BJ (cell line): ENCODE measurements around the gene MATN4. TPM values are rescaled to one million over a fixed set of nuclear protein-coding genes. Genes with fewer than 3 reads are reported as not detected.
A peak's percentile ranks its signal among the peaks of the same experiment; 100 is the strongest.

ENCODE experiments used
- CTCF ChIA-PET: fragments of 350-600 bp; formaldehyde crosslinking; extraction: SDS; loops from one replicate; lab custom pipeline; 2021; ENCODE audit warnings: antibody characterized with exemption, inconsistent platforms; lab: Yijun Ruan, JAX
- POLR2A ChIA-PET: fragments of 300-600 bp; sonication (Branson Sonifier 250); formaldehyde crosslinking; extraction: SDS; loops from one replicate; lab custom pipeline; 2021; ENCODE audit warnings: antibody characterized with exemption; lab: Charles Lee
- DNase-seq: peaks from one replicate; pipeline ENCODE4 v3.0.0-alpha.2; 2011; ENCODE audit warnings: low read depth
- H3K27me3 ChIP-seq: 2 replicates; pipeline ENCODE4 v1.6.0; 2011; ENCODE audit warnings: low read length; ENCODE audit not compliant: control insufficient read depth, insufficient read depth
- H3K36me3 ChIP-seq: 2 replicates; pipeline ENCODE4 v1.5.1; 2011; ENCODE audit warnings: low read length; ENCODE audit not compliant: control insufficient read depth, insufficient read depth
- H3K4me3 ChIP-seq: 2 replicates; pipeline ENCODE4 v1.5.1; 2011; ENCODE audit warnings: low read depth, mild to moderate bottlenecking, control low read depth, low read length
- CTCF ChIP-seq: IDR thresholded peaks from 2 replicates; pipeline ENCODE4 v1.5.1; 2011; ENCODE audit warnings: low read depth, mild to moderate bottlenecking, control low read depth, inconsistent platforms, low read length, moderate library complexity; ENCODE audit not compliant: insufficient read depth
- polyA plus RNA-seq: library from polyadenylated mRNA; depleted of rRNA; stranded (reverse); fragments of >200 nt; gene quantifications from 2 replicates; pipeline ENCODE4 v1.2.3, GENCODE V29; 2011

Gene MATN4
- polyA plus RNA-seq, 1 experiment: 0.06 TPM

DNA sequence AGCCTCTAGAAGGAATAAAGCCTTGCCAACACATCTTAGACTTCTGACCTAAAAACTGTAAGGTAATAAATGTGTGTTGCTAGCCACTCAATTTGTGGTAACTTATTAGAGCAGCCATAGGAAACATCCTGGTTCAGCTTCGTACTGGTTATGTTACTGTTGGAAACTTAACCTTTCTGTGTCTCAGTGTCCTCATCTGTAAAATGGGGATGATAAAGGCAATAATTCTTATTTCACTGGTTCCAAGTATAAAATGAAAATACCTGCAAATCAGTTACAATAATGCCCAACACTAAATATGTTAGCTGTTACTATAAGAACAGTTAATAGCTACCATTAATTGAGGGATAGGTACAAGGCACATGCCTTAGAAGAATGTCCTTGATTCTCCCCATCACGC is 15.8 kb downstream of the MATN4 start:
- Histone ChIP-seq H3K27me3 (no peaks in the 10 kb centered on the region; the same call in 1 of the 2 replicates), H3K4me3 (no peak overlapping the region), H3K36me3 (no peaks in the 10 kb centered on the region)
- DNase-seq: no peak
- ChIA-PET POLR2A (no interaction called here), CTCF (interaction anchor here (1.2 to 8.9 kb wide), 20 partner anchors 9 to 545 kb away, joined by 3 to 78 read pairs (median 8); partner anchors contain the start of gene KCNS1)
- TF ChIP-seq CTCF: no peak

DNA sequence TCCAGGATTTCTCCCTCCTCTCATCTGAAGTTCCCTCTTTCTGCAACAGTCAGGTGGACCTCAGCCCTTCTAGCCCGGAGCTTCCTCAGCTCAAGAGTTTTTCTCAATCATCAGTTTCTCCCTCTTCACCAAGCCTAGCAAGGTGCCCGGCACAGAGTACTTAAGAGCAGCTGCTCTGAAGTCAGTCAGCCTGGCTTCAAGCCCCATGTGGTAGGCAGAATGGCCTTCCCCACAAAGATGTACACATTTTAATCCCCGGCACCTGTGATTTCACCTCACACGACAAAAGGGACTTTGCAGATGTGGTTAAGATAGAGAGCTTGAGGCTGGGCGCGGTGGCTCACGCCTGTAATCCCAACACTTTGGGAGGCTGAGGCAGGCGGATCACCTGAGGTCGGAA is 16.6 kb downstream of the MATN4 start:
- CTCF ChIA-PET: interaction anchor here (0.8 to 8.9 kb wide), 31 partner anchors 8 to 545 kb away, joined by 3 to 78 read pairs (median 5); partner anchors contain the start of genes KCNS1, MATN4 and PABPC1L
- DNase-seq: no peak
- POLR2A ChIA-PET: no interaction called here
- TF ChIP-seq CTCF: no peak
- Histone ChIP-seq H3K36me3 (no peaks in the 10 kb centered on the region), H3K27me3 (no peaks in the 10 kb centered on the region; the same call in 1 of the 2 replicates), H3K4me3 (no peak overlapping the region)

GRCh38 chr20:45290677-45291355 is 17.3 kb downstream of the MATN4 start:
- no peak for DNase-seq
- Histone ChIP-seq H3K27me3 (no peaks in the 10 kb centered on the region; the same call in 1 of the 2 replicates), H3K4me3 (no peak overlapping the region), H3K36me3 (no peaks in the 10 kb centered on the region)
- CTCF ChIA-PET: interaction anchor here (0.6 to 8.9 kb wide), 41 partner anchors 8 to 544 kb away, joined by 3 to 78 read pairs (median 4); partner anchors contain the start of genes KCNS1, MATN4 and PABPC1L
- peak; percentile 88 for TF ChIP-seq CTCF
- POLR2A ChIA-PET: no interaction called here

DNA sequence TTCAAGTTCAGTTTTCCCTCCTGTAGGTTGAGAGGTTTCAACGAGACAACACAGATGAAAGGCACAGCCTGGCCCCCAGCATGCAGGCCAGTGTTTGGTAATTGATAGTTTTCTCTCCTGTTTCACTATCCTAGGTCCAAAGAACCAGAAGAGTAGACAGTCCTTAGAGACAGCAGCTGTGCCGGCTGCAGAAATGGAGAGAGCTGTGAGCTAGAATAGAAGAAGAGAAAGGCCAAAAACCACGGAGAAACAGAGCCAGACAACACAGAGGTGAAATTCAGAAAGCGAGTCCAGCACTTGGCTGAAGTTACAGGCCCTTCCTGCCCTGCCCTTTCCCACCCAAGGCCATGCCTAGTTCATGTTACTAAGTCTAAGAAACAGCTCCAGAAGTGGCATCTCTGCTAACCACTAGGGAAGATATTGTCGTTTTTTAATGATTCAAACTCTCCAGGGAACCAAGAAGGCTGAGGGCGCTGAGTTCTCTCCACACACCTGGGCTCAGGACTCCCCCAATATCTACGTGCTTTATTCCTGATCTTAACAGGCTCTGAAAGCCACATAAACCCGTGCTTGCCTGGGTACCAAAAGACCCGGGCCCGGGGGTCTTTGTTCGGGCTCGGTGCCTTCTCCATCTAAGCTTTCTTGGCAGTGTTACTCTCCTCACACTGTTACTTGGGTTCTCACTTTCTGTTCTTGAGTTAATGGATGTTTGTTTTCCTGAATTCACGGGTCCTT is 18.0 kb downstream of the MATN4 start:
- Histone ChIP-seq H3K36me3 (no peaks in the 10 kb centered on the region), H3K27me3 (no peaks in the 10 kb centered on the region; the same call in 1 of the 2 replicates), H3K4me3 (no peak overlapping the region)
- CTCF ChIA-PET: interaction anchor here (0.6 to 6.5 kb wide), 38 partner anchors 7 to 542 kb away, joined by 3 to 78 read pairs (median 4); partner anchors contain the start of genes KCNS1, MATN4 and PABPC1L
- no peak for DNase-seq
- no peak for TF ChIP-seq CTCF
- POLR2A ChIA-PET: interaction anchor here (0.6 kb wide), 1 partner anchor 487 kb away, joined by 6 read pairs; no protein-coding TSS in a partner anchor

- Histone ChIP-seq H3K4me3 (no peak overlapping the region), H3K27me3 (no peaks in the 10 kb centered on the region; the same call in 1 of the 2 replicates), H3K36me3 (no peaks in the 10 kb centered on the region)
- ChIA-PET CTCF (interaction anchor here (1.3 to 1.7 kb wide), 2 partner anchors 276 to 541 kb away, joined by 3 to 4 read pairs; no protein-coding TSS in a partner anchor), POLR2A (no interaction called here)
- TF ChIP-seq CTCF: no peak
- no peak for DNase-seq
Observed at GRCh38 chr20:45288860-45289259, 19.2 kb downstream of the MATN4 start.
